H9 (cell line): ENCODE data around the gene ROBO1. TPM values are rescaled to one million over a fixed set of nuclear protein-coding genes. Genes with fewer than 3 reads are reported as not detected.

ENCODE experiments used
- DNase-seq: peaks from one replicate; pipeline ENCODE4 v3.0.0-alpha.2; 2017
- H2AFZ ChIP-seq: one replicate; pipeline ENCODE4 v1.6.1; 2013; ENCODE audit warnings: mild to moderate bottlenecking, low read length, control low read depth, moderate library complexity
- H2AK5ac ChIP-seq: 2 replicates; pipeline ENCODE4 v1.6.1; 2013; ENCODE audit warnings: low read length, control low read depth, mixed read lengths; ENCODE audit not compliant: insufficient read length
- H2BK120ac ChIP-seq: one replicate; pipeline ENCODE4 v1.6.1; 2013; ENCODE audit warnings: low read depth, mild to moderate bottlenecking, low read length, control low read depth, inconsistent platforms; ENCODE audit not compliant: poor library complexity, severe bottlenecking
- H2BK12ac ChIP-seq: 2 replicates; pipeline ENCODE4 v1.6.1; 2013; ENCODE audit warnings: low read length, control low read depth, mixed read lengths, low read depth; ENCODE audit not compliant: insufficient read length
- H2BK15ac ChIP-seq: 2 replicates; pipeline ENCODE4 v1.6.1; 2013; ENCODE audit warnings: low read depth, low read length, control low read depth
- H2BK20ac ChIP-seq: one replicate; pipeline ENCODE4 v1.6.1; 2013; ENCODE audit warnings: low read depth, mild to moderate bottlenecking, low read length, control low read depth, inconsistent platforms; ENCODE audit not compliant: poor library complexity, severe bottlenecking
- H2BK5ac ChIP-seq: 2 replicates; pipeline ENCODE4 v1.6.1; 2013; ENCODE audit warnings: low read length, control low read depth, mixed read lengths; ENCODE audit not compliant: insufficient read length
- H3K14ac ChIP-seq: 2 replicates; pipeline ENCODE4 v1.6.1; 2013; ENCODE audit warnings: low read length, control low read depth; ENCODE audit not compliant: insufficient read depth
- H3K18ac ChIP-seq: 2 replicates; pipeline ENCODE4 v1.6.1; 2013; ENCODE audit warnings: low read depth, mild to moderate bottlenecking, mixed read lengths, low read length, control low read depth; ENCODE audit not compliant: insufficient read length
- H3K23ac ChIP-seq: 2 replicates; pipeline ENCODE4 v1.6.1; 2013; ENCODE audit warnings: low read length, control low read depth, mixed read lengths, low read depth; ENCODE audit not compliant: insufficient read length
- H3K23me2 ChIP-seq: 2 replicates; pipeline ENCODE4 v1.6.1; 2013; ENCODE audit warnings: low read depth, mild to moderate bottlenecking, mixed read lengths, low read length, control low read depth; ENCODE audit not compliant: insufficient read length, poor library complexity, severe bottlenecking
- H3K27ac ChIP-seq: 2 replicates; pipeline ENCODE4 v1.5.1; 2013; ENCODE audit warnings: low read length, control low read depth, mixed read lengths, low read depth; ENCODE audit not compliant: insufficient read length
- H3K27me3 ChIP-seq: 2 replicates; pipeline ENCODE4 v1.6.1; 2013; ENCODE audit warnings: low read length, control low read depth, inconsistent platforms; ENCODE audit not compliant: insufficient read depth
- H3K4ac ChIP-seq: 2 replicates; pipeline ENCODE4 v1.6.1; 2013; ENCODE audit warnings: low read depth, mild to moderate bottlenecking, control low read depth, inconsistent platforms, low read length, moderate library complexity
- H3K4me1 ChIP-seq: 2 replicates; pipeline ENCODE4 v1.6.1; 2013; ENCODE audit warnings: low read length, control low read depth, inconsistent platforms; ENCODE audit not compliant: insufficient read depth
- H3K4me2 ChIP-seq: 2 replicates; pipeline ENCODE4 v1.6.1; 2013; ENCODE audit warnings: low read length, control low read depth, mixed read lengths; ENCODE audit not compliant: insufficient read length, insufficient read depth
- H3K56ac ChIP-seq: 2 replicates; pipeline ENCODE4 v1.6.1; 2013; ENCODE audit warnings: low read depth, mild to moderate bottlenecking, mixed read lengths, low read length, control low read depth; ENCODE audit not compliant: insufficient read length
- H3K79me1 ChIP-seq: 2 replicates; pipeline ENCODE4 v1.6.1; 2013; ENCODE audit warnings: low read depth, mild to moderate bottlenecking, moderate library complexity, low read length, control low read depth, inconsistent platforms; ENCODE audit not compliant: insufficient read depth, poor library complexity, severe bottlenecking
- H3K79me2 ChIP-seq: 2 replicates; pipeline ENCODE4 v1.6.1; 2013; ENCODE audit warnings: low read length, control low read depth, inconsistent platforms; ENCODE audit not compliant: insufficient read depth
- H3K9ac ChIP-seq: 2 replicates; pipeline ENCODE4 v1.6.1; 2013; ENCODE audit warnings: low read length, control low read depth, mixed read lengths; ENCODE audit not compliant: insufficient read length; ENCODE audit errors: extremely low read depth
- H3K9me3 ChIP-seq: one replicate; pipeline ENCODE4 v1.6.1; 2013; ENCODE audit warnings: low read depth, low read length, inconsistent platforms; ENCODE audit not compliant: control insufficient read depth
- H3T11ph ChIP-seq: one replicate; pipeline ENCODE4 v1.6.1; 2013; ENCODE audit warnings: mild to moderate bottlenecking, low read length, control low read depth, inconsistent platforms
- H4K20me1 ChIP-seq: one replicate; pipeline ENCODE4 v1.6.1; 2013; ENCODE audit not compliant: control insufficient read depth, insufficient read length, insufficient read depth
- H4K5ac ChIP-seq: 2 replicates; pipeline ENCODE4 v1.6.1; 2013; ENCODE audit warnings: low read depth, mild to moderate bottlenecking, mixed read lengths, low read length, control low read depth; ENCODE audit not compliant: insufficient read length
- H4K8ac ChIP-seq: replicated peaks from 2 replicates; pipeline ENCODE4 v1.6.1; 2013; ENCODE audit warnings: low read length, control low read depth, mixed read lengths, low read depth; ENCODE audit not compliant: insufficient read length
- H4K91ac ChIP-seq: 2 replicates; pipeline ENCODE4 v1.6.1; 2013; ENCODE audit warnings: low read depth, mild to moderate bottlenecking, moderate library complexity, mixed read lengths, low read length, control low read depth; ENCODE audit not compliant: insufficient read length
- H3K27ac Mint-ChIP-seq, 3 experiments: 2 replicates in 2 of 3; 3 replicates in 1 of 3; pipeline ENCODE4 v1.8.0; 2020 to 2021; ENCODE audit warnings: mixed read lengths in 3 of 3, mild to moderate bottlenecking in 1 of 3, moderate library complexity in 1 of 3
- H3K27me3 Mint-ChIP-seq: 2 replicates; pipeline ENCODE4 v1.8.0; 2021; ENCODE audit warnings: low read depth, mild to moderate bottlenecking, moderate library complexity, mixed read lengths
- H3K36me3 Mint-ChIP-seq, 3 experiments: 2 replicates in 2 of 3; 3 replicates in 1 of 3; pipeline ENCODE4 v1.8.0; 2020 to 2021; ENCODE audit warnings: low read depth in 3 of 3, mixed read lengths in 3 of 3; ENCODE audit not compliant: insufficient read depth in 1 of 3
- H3K4me1 Mint-ChIP-seq, 2 experiments: 2 replicates each; pipeline ENCODE4 v1.8.0; 2020; ENCODE audit warnings: mixed read lengths in 2 of 2
- H3K4me3 Mint-ChIP-seq, 2 experiments: 2 replicates in 1 of 2; 3 replicates in 1 of 2; pipeline ENCODE4 v1.8.0; 2020 to 2021; ENCODE audit warnings: mild to moderate bottlenecking in 2 of 2, mixed read lengths in 2 of 2, moderate library complexity in 1 of 2
- H3K9me3 Mint-ChIP-seq, 2 experiments: 2 replicates in 1 of 2; 3 replicates in 1 of 2; pipeline ENCODE4 v1.8.0; 2020; ENCODE audit warnings: mild to moderate bottlenecking in 2 of 2, mixed read lengths in 2 of 2, moderate library complexity in 1 of 2
- CTCF ChIP-seq: fragments of 200-600 bp; sonication (generic); conservative IDR thresholded peaks from 3 replicates; pipeline ENCODE4 v1.8.0; 2021; ENCODE audit warnings: antibody characterized with exemption, mild to moderate bottlenecking
- WGBS: extraction: QIAGEN DNeasy Blood & Tissue Kit; methylation state at CpG from one replicate; pipeline ENCODE4 v1.1.7; 2013; ENCODE audit warnings: missing lambda C conversion rate, low lambda C conversion rate, mixed read lengths; ENCODE audit not compliant: insufficient read length; ENCODE audit errors: extremely low coverage; 5-methylcytosine and 5-hydroxymethylcytosine counted together
- total RNA-seq: library from RNA; stranded (reverse); gene quantifications from 2 replicates; pipeline ENCODE4 v1.2.1, GENCODE V29; 2021

Gene ROBO1
- total RNA-seq, 1 experiment from 2014 or later, result 62.7 TPM

- Histone ChIP-seq H3K14ac (no peak overlapping the region), H3K23me2 (no peaks in the 10 kb centered on the region), H2AK5ac (no peak overlapping the region), H3K9me3 (no peaks in the 10 kb centered on the region), H4K8ac (no peak overlapping the region), H3K4ac (no peak overlapping the region), H3T11ph (no peak overlapping the region), H3K4me2 (no peak overlapping the region), H2AFZ (no peak overlapping the region), H3K4me1 (no peaks in the 10 kb centered on the region), H3K79me1 (no peaks in the 10 kb centered on the region), H4K20me1 (no peaks in the 10 kb centered on the region), H3K9ac (no peak overlapping the region), H3K23ac (no peak overlapping the region), H3K18ac (no peak overlapping the region), H3K79me2 (no peaks in the 10 kb centered on the region), H3K56ac (no peak overlapping the region), H3K27ac (no peak overlapping the region), H2BK5ac (no peak overlapping the region), H2BK20ac (no peak overlapping the region), H3K27me3 (no peaks in the 10 kb centered on the region), H2BK15ac (no peak overlapping the region), H4K5ac (no peak overlapping the region), H2BK120ac (no peak overlapping the region), H2BK12ac (no peak overlapping the region), H4K91ac (no peak overlapping the region)
- Mint-ChIP-seq H3K4me3 (no peak overlapping the region), H3K9me3 (no peaks in the 10 kb centered on the region; a peak in 1 of 5 replicates), H3K4me1 (peaks cover 0 to 7% of the 10 kb centered on the region in 2 experiments), H3K36me3 (no peaks in the 10 kb centered on the region; a peak in 1 of 7 replicates), H3K27me3 (no peaks in the 10 kb centered on the region), H3K27ac (no peak overlapping the region)
- WGBS, result no CpG with 5 or more reads among the region's 4 CpGs
- TF ChIP-seq CTCF, result no peak
- no peak for DNase-seq
Observed at GRCh38 chr3:79115458-79115857, 652.3 kb downstream of the ROBO1 start.
